CD14-positive monocyte (primary cell): ENCODE measurements around the gene CBFB. TPM values are rescaled to one million over a fixed set of nuclear protein-coding genes. Genes with fewer than 3 reads are reported as not detected.

ENCODE experiments used
- DNase-seq, 3 donors: peaks; one replicate each; pipeline ENCODE4 v3.0.0-alpha.2; 2011 to 2022
- H2AFZ ChIP-seq: 2 replicates; pipeline ENCODE4 v1.6.0; 2012; ENCODE audit warnings: mild to moderate bottlenecking, low read depth, low read length, inconsistent platforms; ENCODE audit not compliant: insufficient read depth, poor library complexity, severe bottlenecking
- H3K27ac ChIP-seq, 2 donors: 1 replicate in 1 of 2; 2 replicates in 1 of 2; pipeline ENCODE4 v1.5.1; 2012 to 2013; ENCODE audit warnings: low read length in 2 of 2, control low read depth in 1 of 2, inconsistent platforms in 1 of 2, low read depth in 1 of 2, mild to moderate bottlenecking in 1 of 2
- H3K27me3 ChIP-seq, 2 donors: one replicate each; pipeline versions ENCODE4 v1.6.0 to v1.6.1; 2011 to 2013; ENCODE audit warnings: low read length in 2 of 2; ENCODE audit not compliant: control insufficient read depth in 2 of 2, insufficient read depth in 2 of 2
- H3K36me3 ChIP-seq, 2 donors: replicated peaks in 1 of 2; 1 replicate in 1 of 2; 2 replicates in 1 of 2; pipeline versions ENCODE4 v1.5.1 to v1.6.1; 2012 to 2013; ENCODE audit warnings: low read length in 2 of 2, control low read depth in 1 of 2, inconsistent platforms in 1 of 2, mild to moderate bottlenecking in 1 of 2; ENCODE audit not compliant: insufficient read depth in 2 of 2, control insufficient read depth in 1 of 2
- H3K4me1 ChIP-seq, 2 donors: 1 replicate in 1 of 2; 2 replicates in 1 of 2; pipeline versions ENCODE4 v1.5.1 to v1.6.1; 2012 to 2013; ENCODE audit warnings: low read length in 2 of 2, control low read depth in 1 of 2, inconsistent platforms in 1 of 2, mild to moderate bottlenecking in 1 of 2, moderate library complexity in 1 of 2; ENCODE audit not compliant: insufficient read depth in 2 of 2, control insufficient read depth in 1 of 2
- H3K4me2 ChIP-seq: replicated peaks from 2 replicates; pipeline ENCODE3; 2012; ENCODE audit warnings: low read length, moderate library complexity, mild to moderate bottlenecking; ENCODE audit not compliant: poor library complexity, severe bottlenecking; ENCODE audit errors: extremely low read depth
- H3K4me3 ChIP-seq, 3 experiments: fragments of 200-600 bp in 1 of 3; sonication (generic) in 1 of 3; replicated peaks in 1 of 3; 1 replicate in 2 of 3; 2 replicates in 1 of 3; pipeline ENCODE4 v1.5.1; 2011 to 2013; ENCODE audit warnings: low read length in 3 of 3, mild to moderate bottlenecking in 3 of 3, control low read depth in 2 of 3, low read depth in 2 of 3, inconsistent platforms in 1 of 3, moderate library complexity in 1 of 3
- H3K79me2 ChIP-seq: 2 replicates; pipeline ENCODE4 v1.6.0; 2012; ENCODE audit warnings: mild to moderate bottlenecking, control low read depth, inconsistent platforms, low read length, moderate library complexity; ENCODE audit not compliant: insufficient read depth
- H3K9ac ChIP-seq: 2 replicates; pipeline ENCODE4 v1.6.0; 2017; ENCODE audit warnings: low read length, mild to moderate bottlenecking; ENCODE audit not compliant: insufficient read depth, poor library complexity, severe bottlenecking
- H3K9me3 ChIP-seq, 2 donors: replicated peaks in 1 of 2; 1 replicate in 1 of 2; 2 replicates in 1 of 2; pipeline versions ENCODE4 v1.5.1 to v1.6.1; 2012 to 2013; ENCODE audit warnings: low read length in 2 of 2, control low read depth in 1 of 2; ENCODE audit not compliant: control insufficient read depth in 1 of 2, insufficient read depth in 1 of 2
- H4K20me1 ChIP-seq: 2 replicates; pipeline ENCODE4 v1.6.0; 2012; ENCODE audit warnings: mild to moderate bottlenecking, low read length, control low read depth, moderate library complexity; ENCODE audit not compliant: insufficient read depth
- H3K27ac Mint-ChIP-seq, 7 donors: one replicate each; pipeline ENCODE4 v1.8.0; 2020; ENCODE audit warnings: mild to moderate bottlenecking in 7 of 7, mixed read lengths in 7 of 7, moderate library complexity in 6 of 7, inconsistent platforms in 2 of 7
- H3K27me3 Mint-ChIP-seq, 3 donors: one replicate each; pipeline ENCODE4 v1.8.0; 2021 to 2022; ENCODE audit warnings: low read depth in 3 of 3, mild to moderate bottlenecking in 3 of 3, mixed read lengths in 3 of 3, moderate library complexity in 3 of 3, inconsistent platforms in 1 of 3
- H3K36me3 Mint-ChIP-seq, 2 donors: one replicate each; pipeline ENCODE4 v1.8.0; 2020; ENCODE audit warnings: mixed read lengths in 2 of 2, inconsistent platforms in 1 of 2, mild to moderate bottlenecking in 1 of 2
- H3K4me1 Mint-ChIP-seq: one replicate; pipeline ENCODE4 v1.8.0; 2020; ENCODE audit warnings: mild to moderate bottlenecking, mixed read lengths
- H3K4me3 Mint-ChIP-seq, 2 donors: one replicate each; pipeline ENCODE4 v1.8.0; 2020; ENCODE audit warnings: mild to moderate bottlenecking in 2 of 2, mixed read lengths in 2 of 2, moderate library complexity in 1 of 2
- H3K9me3 Mint-ChIP-seq, 7 donors: one replicate each; pipeline ENCODE4 v1.8.0; 2020 to 2022; ENCODE audit warnings: mixed read lengths in 7 of 7, mild to moderate bottlenecking in 6 of 7, moderate library complexity in 6 of 7, inconsistent platforms in 2 of 7
- CTCF ChIP-seq: fragments of 200-600 bp; IDR thresholded peaks from one replicate; pipeline ENCODE4 v1.8.0; 2022; ENCODE audit warnings: antibody characterized with exemption, mild to moderate bottlenecking
- WGBS: methylation state at CpG from one replicate; pipeline ENCODE4 v1.1.5; 2013; ENCODE audit warnings: missing lambda C conversion rate; ENCODE audit not compliant: insufficient coverage; 5-methylcytosine and 5-hydroxymethylcytosine counted together
- intact Hi-C, 2 donors: fragments of 100-400 bp; cut with micrococcal nuclease; formaldehyde crosslinking; loops; one replicate each; pipeline versions ENCODE4 v1.15.0 to v1.15.1; 2023
- polyA plus RNA-seq, 3 donors: library from polyadenylated mRNA; depleted of rRNA in 1 of 3; unstranded in 2 of 3; stranded (reverse) in 1 of 3; fragments of 300-500 nt in 2 of 3; fragments of >200 nt in 1 of 3; fragmentation: Illumina TruSeq in 2 of 3; gene quantifications; 1 replicate in 2 of 3; 2 replicates in 1 of 3; pipeline ENCODE4 v1.2.3, GENCODE V29; 2012 to 2021

CBFB gene
- polyA plus RNA-seq, 3 donors, result 28.3 to 45.4 (median 29.5) TPM

DNA sequence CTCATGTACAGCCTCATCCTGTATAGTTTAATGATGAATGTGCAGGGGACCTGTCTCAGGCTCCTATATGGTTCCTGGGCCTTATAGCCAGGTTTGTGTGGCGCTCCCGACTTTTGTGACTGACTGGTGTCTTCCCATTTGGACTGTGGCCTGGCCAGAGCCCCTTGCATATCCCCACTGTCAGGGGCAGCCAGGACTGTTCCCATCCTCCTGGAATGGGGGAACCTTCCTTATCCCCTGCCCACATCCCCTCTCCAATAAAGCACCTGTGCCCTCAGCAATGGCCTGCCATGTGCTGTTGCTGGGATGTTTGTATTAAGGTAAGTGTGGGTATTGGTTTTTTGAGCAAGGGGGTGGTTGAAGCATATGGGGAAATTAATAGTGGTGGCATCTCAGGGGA lies 119.3 kb downstream of the CBFB start:
- H3K4me1 ChIP-seq, result peaks cover 8 to 17% of the 10 kb centered on the region in 2 donors
- H3K4me3 ChIP-seq, result no peak overlapping the region
- peaks cover 83% of the 10 kb centered on the region for H4K20me1 ChIP-seq
- H3K4me2 ChIP-seq, result no peak overlapping the region
- peaks cover 5% of the 10 kb centered on the region for H3K4me1 Mint-ChIP-seq
- no peak overlapping the region for H3K27ac Mint-ChIP-seq
- no peak overlapping the region for H3K9ac ChIP-seq
- H3K27ac ChIP-seq, result no peak overlapping the region
- no peak overlapping the region for H2AFZ ChIP-seq
- peaks cover 7 to 17% (median 12%) of the 10 kb centered on the region in 7 donors for H3K9me3 Mint-ChIP-seq
- intact Hi-C loops, result no loop called here
- H3K9me3 ChIP-seq, result peaks cover 9 to 18% of the 10 kb centered on the region in 2 donors
- no peak for TF ChIP-seq CTCF
- H3K27me3 Mint-ChIP-seq, result peaks cover 34 to 45% (median 39%) of the 10 kb centered on the region in 3 donors
- peaks cover 55 to 60% of the 10 kb centered on the region in 2 donors for H3K36me3 ChIP-seq
- H3K36me3 Mint-ChIP-seq, result peaks cover 59 to 62% of the 10 kb centered on the region in 2 donors
- no peak for DNase-seq
- H3K27me3 ChIP-seq, result peaks cover 13 to 43% of the 10 kb centered on the region in 2 donors
- peak overlapping the region in 1 of 2 donors; percentile 30 for H3K4me3 Mint-ChIP-seq
- WGBS, result 100% methylated on average over 2 of the region's 2 CpGs
- H3K79me2 ChIP-seq, result no peaks in the 10 kb centered on the region

GRCh38 chr16:67148656-67149275 lies 119.8 kb downstream of the CBFB start:
- WGBS, result 100% methylated on average over 9 of the region's 11 CpGs
- Mint-ChIP-seq H3K27me3 (peaks cover 37 to 50% (median 44%) of the 10 kb centered on the region in 3 donors), H3K4me3 (peak overlapping the region in 1 of 2 donors; percentile 66)

More at GRCh38 chr16:67148656-67149275, 119.8 kb downstream of the CBFB start:
- H3K9me3 ChIP-seq, result peaks cover 9 to 18% of the 10 kb centered on the region in 2 donors
- DNase-seq, result no peak
- Mint-ChIP-seq H3K9me3 (peaks cover 7 to 18% (median 12%) of the 10 kb centered on the region in 7 donors), H3K36me3 (peaks cover 55 to 57% of the 10 kb centered on the region in 2 donors), H3K27ac (no peak overlapping the region), H3K4me1 (peaks cover 8% of the 10 kb centered on the region)
- no peak overlapping the region for H3K4me2 ChIP-seq
- no peak overlapping the region for H2AFZ ChIP-seq
- H3K79me2 ChIP-seq, result no peaks in the 10 kb centered on the region
- peaks cover 85% of the 10 kb centered on the region for H4K20me1 ChIP-seq
- no peak for TF ChIP-seq CTCF
- peaks cover 51 to 55% of the 10 kb centered on the region in 2 donors for H3K36me3 ChIP-seq
- no peak overlapping the region for H3K27ac ChIP-seq
- intact Hi-C loops, result no loop called here
- no peak overlapping the region for H3K9ac ChIP-seq
- H3K4me1 ChIP-seq, result peaks cover 8 to 17% of the 10 kb centered on the region in 2 donors
- H3K27me3 ChIP-seq, result peaks cover 13 to 45% of the 10 kb centered on the region in 2 donors
- H3K4me3 ChIP-seq, result no peak overlapping the region
